ENCODE data around the gene KCMF1.
"Not testable (repeated sequence)": the region's sequence is repeated elsewhere in the genome, so short reads cannot be mapped to it uniquely, and the experiment has no call there.

The KCMF1 gene

DNA sequence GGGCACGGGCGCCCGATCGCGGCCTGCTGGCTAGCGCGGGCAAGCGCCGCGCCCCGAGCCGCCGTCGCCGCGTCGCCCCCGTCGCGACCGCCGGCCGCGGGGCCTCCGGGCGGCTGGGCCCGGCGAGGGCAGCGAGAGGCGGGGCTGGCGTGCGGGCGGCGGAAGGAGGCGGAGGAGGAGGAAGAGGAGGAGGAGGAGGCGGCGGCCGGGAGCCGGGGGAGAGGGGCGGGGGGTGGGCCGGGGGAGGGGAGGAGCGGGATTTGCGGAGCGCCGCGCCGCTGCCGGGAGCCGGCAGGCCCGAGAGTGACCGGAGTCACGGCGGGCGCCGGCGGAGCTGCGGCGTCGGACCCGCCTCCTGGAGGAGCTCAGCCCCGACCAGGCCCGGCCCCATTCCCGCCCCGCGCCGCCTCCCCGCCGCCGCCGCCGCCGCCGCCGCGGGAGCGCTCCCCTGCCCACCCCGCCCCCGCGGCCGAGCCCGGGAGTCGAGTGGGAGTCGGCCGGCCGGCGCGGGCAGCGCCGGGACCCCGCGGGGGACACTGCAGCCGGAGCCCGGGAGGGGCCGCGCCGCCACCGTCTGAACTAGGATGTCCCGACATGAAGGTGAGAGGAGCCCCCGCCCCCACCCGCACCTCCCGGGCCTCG, at the start of gene KCMF1:
KCMF1 (plus strand) TSS at position 294 of the 642 bp plus-strand sequence; CDS start at position 585, 291 bp downstream.
- DNase-seq, result peak; percentile 64

DNA sequence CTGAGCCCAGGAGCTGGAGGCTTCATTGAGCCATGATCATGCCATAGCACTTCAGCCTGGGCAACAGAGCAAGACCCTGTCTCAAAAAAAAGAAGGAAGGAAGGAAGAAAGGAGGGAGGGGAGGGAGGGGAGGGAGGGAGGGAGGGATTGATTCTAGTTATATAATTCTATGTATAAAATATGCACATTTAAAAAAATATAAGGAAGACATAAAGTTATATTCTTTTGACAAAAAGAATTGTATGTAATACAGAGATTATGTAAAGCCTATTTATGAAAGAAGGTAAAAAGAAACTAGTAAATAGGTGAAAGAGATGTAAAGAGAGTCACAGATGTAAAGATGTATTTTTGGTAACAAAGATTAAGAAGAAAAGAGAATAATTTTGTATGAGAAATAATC, 48.0 kb upstream of the KCMF1 start:
- DNase-seq, result no peak

- DNase-seq, result no peak
Measured at GRCh38 chr2:84924173-84925106, 46.5 kb upstream of the KCMF1 start.

GRCh38 chr2:84925336-84925723, 45.6 kb upstream of the KCMF1 start:
- DNase-seq, result no peak

GRCh38 chr2:84925724-84926376, 45.1 kb upstream of the KCMF1 start:
- peak; percentile 88 for DNase-seq

DNA sequence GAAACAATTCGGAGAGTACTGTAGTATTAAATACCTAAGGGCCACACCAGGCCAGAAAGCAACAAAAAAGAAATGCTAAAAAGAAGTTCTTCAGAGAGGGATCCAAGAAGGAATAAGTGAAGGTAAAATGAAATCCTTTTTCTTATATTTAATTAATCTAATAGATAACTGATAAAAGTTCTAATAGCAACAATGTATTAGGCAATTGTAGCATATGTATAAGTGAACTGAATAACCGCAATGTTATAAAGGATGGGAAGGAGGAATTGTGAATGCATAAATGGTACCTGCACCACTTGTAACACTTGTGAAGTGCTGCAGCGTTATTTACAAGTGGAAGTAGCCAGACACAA, 43.7 kb upstream of the KCMF1 start:
- no peak for DNase-seq

DNA sequence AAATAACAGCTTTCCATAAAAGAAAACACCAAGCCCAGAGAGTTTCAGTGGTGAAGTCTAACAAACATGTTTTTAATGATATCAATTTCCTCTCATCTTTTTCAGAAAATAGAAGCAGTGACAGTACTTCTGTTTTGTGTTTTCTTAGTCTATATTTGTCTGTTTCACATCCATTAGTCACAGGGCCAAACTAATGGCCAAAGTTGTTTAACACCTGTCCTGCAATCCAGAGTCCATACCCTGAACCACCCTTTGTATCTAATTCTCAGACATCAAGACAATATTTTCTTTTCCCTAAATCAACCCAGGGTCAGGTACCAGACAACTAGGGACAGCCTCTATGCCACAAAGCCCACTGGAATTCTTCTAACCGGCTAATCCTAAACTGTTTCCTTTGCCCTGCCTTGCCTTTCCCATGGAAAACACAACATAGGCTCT, 39.6 kb upstream of the KCMF1 start:
- DNase-seq, result no peak

DNA sequence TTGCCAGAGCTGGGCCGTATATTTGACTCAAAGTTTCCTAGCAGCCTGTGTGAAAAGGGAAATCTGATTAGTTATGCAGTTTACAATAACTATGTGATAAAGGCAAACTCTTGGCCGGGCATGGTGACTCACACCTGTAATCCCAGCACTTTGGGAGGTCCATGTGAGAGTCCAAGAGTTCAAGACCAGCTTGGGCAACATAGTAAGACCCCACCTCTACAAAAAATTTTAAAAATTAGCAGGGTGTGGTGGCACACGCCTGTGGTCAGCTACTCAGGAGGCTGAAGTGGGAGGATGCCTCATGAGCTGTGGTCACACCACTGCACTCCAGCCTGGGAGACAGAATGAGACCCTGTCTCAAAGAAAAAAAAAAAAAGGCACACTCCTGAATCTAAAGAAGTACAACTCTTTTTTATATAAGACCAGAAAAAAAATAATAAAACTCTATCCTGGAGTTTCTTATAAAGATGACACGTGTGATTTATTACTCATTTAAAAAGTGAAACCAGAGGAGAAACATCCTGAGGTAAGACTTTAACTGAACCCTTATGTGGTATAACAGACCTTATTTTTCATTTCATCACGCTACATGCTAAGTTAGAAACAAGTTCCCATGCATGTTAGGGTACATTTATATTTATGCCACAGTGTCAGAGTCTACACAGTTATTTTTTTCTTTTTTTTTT, 32.6 kb upstream of the KCMF1 start:
- no peak for DNase-seq

- no peak for DNase-seq
Measured at GRCh38 chr2:84939426-84940087, 31.4 kb upstream of the KCMF1 start.

- DNase-seq, result no peak
Measured at GRCh38 chr2:84940088-84940470, 30.9 kb upstream of the KCMF1 start.

- no peak for DNase-seq
Measured at GRCh38 chr2:84940831-84941412, 30.0 kb upstream of the KCMF1 start.

- DNase-seq, result no peak
Measured at GRCh38 chr2:84942166-84942565, 28.8 kb upstream of the KCMF1 start.

GRCh38 chr2:84942964-84943421, 28.0 kb upstream of the KCMF1 start:
- DNase-seq, result no peak

- DNase-seq, result no peak
Measured at GRCh38 chr2:84944295-84944909, 26.6 kb upstream of the KCMF1 start.

DNA sequence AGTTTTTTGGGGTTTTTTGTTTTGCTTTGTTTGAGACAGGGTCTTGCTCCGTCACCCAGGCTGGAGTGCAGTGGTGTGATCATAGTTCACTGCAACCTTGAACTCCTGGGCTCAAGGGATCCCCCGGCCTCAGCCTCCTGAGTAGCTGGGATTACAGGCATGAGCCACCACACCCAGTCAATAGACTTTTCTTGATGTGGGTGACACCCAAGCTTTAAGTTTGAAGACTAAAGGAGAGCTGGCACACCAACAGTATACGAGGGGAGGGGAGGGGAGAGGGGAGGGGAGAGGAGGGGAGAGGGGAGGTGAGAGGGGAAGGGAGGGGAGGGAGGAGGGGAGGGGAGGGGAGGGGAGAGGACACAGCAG, 25.1 kb upstream of the KCMF1 start:
- DNase-seq, result not testable (repeated sequence)

- DNase-seq, result no peak
Measured at GRCh38 chr2:84946204-84947009, 24.6 kb upstream of the KCMF1 start.

- no peak for DNase-seq
Measured at GRCh38 chr2:84947010-84947593, 23.9 kb upstream of the KCMF1 start.

DNA sequence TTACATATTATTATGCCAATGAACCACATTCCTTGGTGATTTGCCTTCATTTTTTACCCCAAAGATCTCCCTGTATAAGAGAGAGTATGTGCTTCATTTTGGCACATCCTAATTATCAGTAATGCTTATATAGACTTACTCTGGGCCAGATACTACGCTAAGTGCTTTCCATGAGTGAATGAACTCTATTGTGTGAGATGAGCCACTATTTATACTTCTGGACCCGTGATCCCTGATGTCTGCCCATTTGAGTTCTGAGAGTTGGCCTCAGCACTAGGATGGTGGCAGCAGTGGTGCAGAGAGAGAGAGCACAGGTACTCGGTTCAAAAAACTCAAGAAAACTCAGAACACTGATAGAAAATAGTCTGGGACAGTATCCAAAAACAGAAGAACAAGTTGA, 17.4 kb upstream of the KCMF1 start:
- no peak for DNase-seq

DNA sequence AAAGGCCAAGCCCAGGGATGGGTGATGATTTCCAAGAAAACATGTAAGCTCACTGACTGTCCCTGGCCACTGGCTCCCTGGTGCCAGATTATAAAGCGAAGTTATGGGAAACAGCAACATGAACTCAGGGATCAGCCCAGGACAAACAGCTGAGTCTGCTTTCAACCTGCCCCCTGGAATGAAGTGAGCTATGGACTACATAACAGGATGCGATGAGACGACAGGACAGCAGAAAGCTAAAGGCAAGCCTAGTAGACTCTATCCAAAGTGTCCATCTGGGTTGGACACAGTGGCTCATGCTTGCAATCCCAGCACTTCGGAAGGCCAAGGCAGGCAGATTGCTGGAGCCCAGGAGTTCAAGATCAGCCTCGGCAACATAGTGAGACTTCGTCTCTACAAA, 16.6 kb upstream of the KCMF1 start:
- no peak for DNase-seq
